Measurements from ENCODE around the gene ADNP. TPM values are rescaled to one million over a fixed set of nuclear protein-coding genes. Genes with fewer than 3 reads are reported as not detected.

ADNP gene
- total RNA-seq, 1 experiment from 2014 or later: 143 TPM

- no peak overlapping the region for H3K18ac ChIP-seq (ENCODE audit: insufficient read length, low read depth, low read length)
- no peak overlapping the region for H2AFZ ChIP-seq (ENCODE audit: low read length)
- no peaks in the 10 kb centered on the region for H3K9me3 ChIP-seq (ENCODE audit: control insufficient read depth, low read depth, low read length)
- DNase-seq: no peak
- no peak overlapping the region for H4K91ac ChIP-seq (ENCODE audit: insufficient read length, low read depth, low read length)
- peaks cover 2% of the 10 kb centered on the region; the same call in 1 of the 2 replicates for H3K4me1 ChIP-seq (ENCODE audit: insufficient read depth, low read length)
- H3K23me2 ChIP-seq (ENCODE audit: insufficient read length, low read depth, low read length, poor library complexity, severe bottlenecking): peaks cover 3% of the 10 kb centered on the region
- no peak overlapping the region for H2BK20ac ChIP-seq (ENCODE audit: low read depth, low read length, poor library complexity, severe bottlenecking)
- Mint-ChIP-seq H3K9me3 (no peaks in the 10 kb centered on the region; a peak in 1 of 5 replicates), H3K27me3 (ENCODE audit: low read depth) (no peaks in the 10 kb centered on the region), H3K4me3 (no peak overlapping the region), H3K27ac (no peak overlapping the region), H3K36me3 (ENCODE audit: insufficient read depth in 1 of 3, low read depth in 3 of 3) (peaks cover 18 to 62% (median 56%) of the 10 kb centered on the region in 3 experiments; a peak in 6 of 7 replicates), H3K4me1 (peaks cover 10 to 19% of the 10 kb centered on the region in 2 experiments)
- no peaks in the 10 kb centered on the region for H3K27me3 ChIP-seq (ENCODE audit: insufficient read depth, low read length)
- no peak overlapping the region for H3K27ac ChIP-seq (ENCODE audit: insufficient read length, low read depth, low read length)
- H2BK12ac ChIP-seq (ENCODE audit: insufficient read length, low read depth, low read length): no peak overlapping the region
- H2BK15ac ChIP-seq (ENCODE audit: low read depth, low read length): no peak overlapping the region
- H3T11ph ChIP-seq (ENCODE audit: low read length): no peak overlapping the region
- H3K4me2 ChIP-seq (ENCODE audit: insufficient read depth, insufficient read length, low read length): no peak overlapping the region
- no CpG with 5 or more reads among the region's 2 CpGs for WGBS (ENCODE audit: extremely low coverage, insufficient read length, low lambda C conversion rate)
- no peak overlapping the region for H3K14ac ChIP-seq (ENCODE audit: insufficient read depth, low read length)
- H2BK120ac ChIP-seq (ENCODE audit: low read depth, low read length, poor library complexity, severe bottlenecking): no peak overlapping the region
- no peak overlapping the region for H2AK5ac ChIP-seq (ENCODE audit: insufficient read length, low read length)
- H2BK5ac ChIP-seq (ENCODE audit: insufficient read length, low read length): no peak overlapping the region
- H3K56ac ChIP-seq (ENCODE audit: insufficient read length, low read depth, low read length): no peak overlapping the region
- no peak for TF ChIP-seq CTCF (conservative IDR thresholded peaks at IDR 0.05)
- H4K20me1 ChIP-seq (ENCODE audit: control insufficient read depth, insufficient read depth, insufficient read length): no peaks in the 10 kb centered on the region
- peaks cover 3% of the 10 kb centered on the region for H3K79me1 ChIP-seq (ENCODE audit: insufficient read depth, low read depth, low read length, poor library complexity, severe bottlenecking)
- H4K8ac ChIP-seq (replicated peaks; ENCODE audit: insufficient read length, low read depth, low read length): no peak overlapping the region
- H3K79me2 ChIP-seq (ENCODE audit: insufficient read depth, low read length): peaks cover 18% of the 10 kb centered on the region
- no peak overlapping the region for H3K4ac ChIP-seq (ENCODE audit: low read depth, low read length)
- H3K23ac ChIP-seq (ENCODE audit: insufficient read length, low read depth, low read length): no peak overlapping the region
- no peak overlapping the region for H4K5ac ChIP-seq (ENCODE audit: insufficient read length, low read depth, low read length)
- no peak overlapping the region for H3K9ac ChIP-seq (ENCODE audit: extremely low read depth, insufficient read length, low read length)
Observed at GRCh38 chr20:50953196-50953595, 22.0 kb upstream of the ADNP start.
